NCI-H748 treated with DMSO at 0.1 percent for 48 hours (cell line): Measurements from ENCODE around the gene ARHGAP4.

ENCODE experiments used
- DNase-seq: peaks from one replicate; lab custom pipeline; 2025; lab: John Stamatoyannopoulos, UW

The ARHGAP4 gene

DNA sequence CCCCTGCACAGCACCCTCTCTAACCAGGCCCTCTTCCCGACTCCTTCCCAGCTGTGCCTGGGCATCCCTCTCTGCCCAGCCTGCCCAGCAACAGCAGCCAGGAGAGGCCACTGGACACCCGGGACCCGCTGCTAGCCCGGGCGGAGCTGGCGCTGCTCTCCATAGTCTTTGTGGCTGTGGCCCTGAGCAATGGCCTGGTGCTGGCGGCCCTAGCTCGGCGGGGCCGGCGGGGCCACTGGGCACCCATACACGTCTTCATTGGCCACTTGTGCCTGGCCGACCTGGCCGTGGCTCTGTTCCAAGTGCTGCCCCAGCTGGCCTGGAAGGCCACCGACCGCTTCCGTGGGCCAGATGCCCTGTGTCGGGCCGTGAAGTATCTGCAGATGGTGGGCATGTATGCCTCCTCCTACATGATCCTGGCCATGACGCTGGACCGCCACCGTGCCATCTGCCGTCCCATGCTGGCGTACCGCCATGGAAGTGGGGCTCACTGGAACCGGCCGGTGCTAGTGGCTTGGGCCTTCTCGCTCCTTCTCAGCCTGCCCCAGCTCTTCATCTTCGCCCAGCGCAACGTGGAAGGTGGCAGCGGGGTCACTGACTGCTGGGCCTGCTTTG, 20.5 kb downstream of the ARHGAP4 start:
- DNase-seq: no peak

- no peak for DNase-seq
Observed at GRCh38 chrX:153903991-153904957, 21.8 kb downstream of the ARHGAP4 start, which contains the start of gene AVPR2. TSS of gene AVPR2 (plus strand) at chrX:153904673. CDS start at chrX:153905146, 473 bp downstream.

DNA sequence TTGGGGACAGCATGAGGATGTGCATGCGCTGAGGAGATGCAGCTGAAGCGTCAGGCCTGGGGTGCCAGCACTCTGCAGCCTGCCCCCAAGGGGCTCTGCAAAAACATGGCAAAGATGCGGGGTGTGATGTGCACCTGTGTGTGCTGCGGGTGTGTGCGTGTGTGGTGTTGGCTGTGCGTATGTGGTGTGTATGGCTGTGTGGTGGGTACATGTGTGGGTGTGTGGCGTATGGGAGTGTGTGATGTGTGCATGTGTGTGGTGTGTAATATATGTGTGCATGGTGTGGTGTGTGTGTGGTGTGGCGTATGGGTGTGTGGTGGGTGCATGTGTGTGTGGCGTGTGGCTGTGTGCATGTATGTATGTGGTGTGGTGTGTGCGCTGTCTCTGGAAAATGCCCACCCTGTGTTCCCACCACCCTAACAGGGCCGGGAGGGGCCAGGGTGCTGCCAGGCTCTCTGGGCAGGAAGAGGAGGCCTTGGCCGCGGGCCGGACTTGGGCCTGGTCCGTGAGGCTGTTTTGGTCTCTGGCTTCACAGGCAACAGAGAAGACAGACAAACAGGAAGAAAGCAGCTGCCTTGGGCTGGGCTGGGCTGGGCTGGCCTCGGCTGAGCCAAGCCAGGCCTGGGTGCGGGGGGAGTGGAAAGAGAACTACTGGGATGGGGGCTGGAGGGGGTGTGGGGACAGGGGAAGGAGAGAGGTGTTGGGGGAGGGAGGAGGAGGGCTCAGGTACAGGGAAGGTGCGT, 22.7 kb downstream of the ARHGAP4 start:
- DNase-seq: no peak

GRCh38 chrX:153902385-153902784, 23.7 kb downstream of the ARHGAP4 start:
- no peak for DNase-seq

GRCh38 chrX:153901753-153902140, 24.3 kb downstream of the ARHGAP4 start:
- no peak for DNase-seq

DNA sequence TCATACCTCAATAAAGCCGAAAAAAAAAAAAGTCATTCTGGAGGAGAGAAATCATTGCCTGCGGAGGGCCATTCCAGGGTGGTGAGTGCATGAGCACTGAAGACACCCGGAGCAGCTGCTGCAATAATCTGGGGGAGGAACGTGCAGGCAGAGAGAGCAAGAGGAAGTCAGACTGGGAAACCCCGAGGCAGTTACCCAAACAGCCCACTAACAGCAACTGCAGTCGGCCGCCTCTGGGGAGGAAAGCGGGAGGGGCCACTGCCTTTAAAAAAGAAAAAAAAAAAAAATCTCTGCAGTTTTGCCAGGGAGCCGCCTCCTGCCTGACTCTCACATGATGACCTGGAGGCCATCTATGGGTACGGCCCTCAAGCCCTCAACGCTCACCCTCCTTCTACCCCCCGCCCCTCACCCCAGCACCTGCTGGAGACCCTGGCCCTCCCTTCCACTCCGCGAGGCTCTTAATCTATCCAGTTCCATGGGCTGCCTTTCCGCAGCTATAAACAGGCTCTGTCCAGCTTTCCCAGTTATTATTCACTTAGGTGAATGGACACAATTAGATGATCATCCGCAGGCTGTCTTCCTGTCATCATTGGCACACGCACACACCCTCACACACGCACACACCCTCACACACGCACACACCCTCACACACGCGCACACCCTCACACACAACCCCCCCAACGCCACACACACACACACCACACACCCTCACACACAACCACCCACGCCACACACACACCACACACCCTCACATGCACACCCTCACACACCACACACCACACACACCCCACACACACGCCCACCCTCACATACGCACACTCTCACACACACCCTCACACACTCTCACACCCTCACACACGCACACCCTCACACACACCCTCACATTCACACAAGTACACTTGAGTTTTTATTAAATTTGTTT, 25.0 kb downstream of the ARHGAP4 start:
- no peak for DNase-seq

DNA sequence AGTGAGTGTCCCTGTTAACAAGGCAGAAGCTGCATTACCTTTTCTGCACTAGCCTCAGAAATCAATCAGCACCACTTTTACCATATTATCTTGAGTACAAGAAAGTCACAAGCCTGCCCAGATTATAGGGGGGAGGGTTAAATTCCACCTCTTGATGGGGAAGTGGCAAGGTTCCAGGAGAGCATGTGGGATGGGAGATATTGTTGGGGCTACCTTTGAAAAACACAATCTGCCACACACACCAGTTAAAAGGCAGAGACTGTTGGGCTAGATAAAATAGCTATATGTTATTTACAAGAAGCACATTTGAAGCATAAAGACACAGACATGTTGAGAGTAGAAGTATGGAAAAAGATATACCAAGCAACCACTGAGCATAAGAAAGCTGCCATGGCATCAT, 28.2 kb downstream of the ARHGAP4 start:
- no peak for DNase-seq

DNA sequence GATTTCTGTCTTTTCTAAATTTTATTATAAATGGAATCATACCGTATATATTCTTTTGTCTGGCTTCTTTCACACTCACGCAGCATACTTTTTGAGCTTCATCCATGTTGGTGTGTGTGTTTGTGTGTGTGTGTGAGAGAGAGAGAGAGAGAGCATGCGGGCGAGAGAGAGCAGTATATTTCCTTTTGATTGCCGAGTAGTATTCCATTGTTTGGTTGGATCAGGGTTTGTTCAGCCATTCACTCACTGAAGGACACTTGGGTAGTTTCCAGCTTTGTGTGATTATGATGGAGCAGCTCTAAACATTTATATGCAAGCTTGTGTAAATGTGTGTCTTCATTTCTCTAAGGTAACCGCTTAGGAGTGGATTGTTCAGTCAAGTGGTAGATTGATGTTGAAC, 36.9 kb downstream of the ARHGAP4 start:
- peak; percentile 3 for DNase-seq

DNA sequence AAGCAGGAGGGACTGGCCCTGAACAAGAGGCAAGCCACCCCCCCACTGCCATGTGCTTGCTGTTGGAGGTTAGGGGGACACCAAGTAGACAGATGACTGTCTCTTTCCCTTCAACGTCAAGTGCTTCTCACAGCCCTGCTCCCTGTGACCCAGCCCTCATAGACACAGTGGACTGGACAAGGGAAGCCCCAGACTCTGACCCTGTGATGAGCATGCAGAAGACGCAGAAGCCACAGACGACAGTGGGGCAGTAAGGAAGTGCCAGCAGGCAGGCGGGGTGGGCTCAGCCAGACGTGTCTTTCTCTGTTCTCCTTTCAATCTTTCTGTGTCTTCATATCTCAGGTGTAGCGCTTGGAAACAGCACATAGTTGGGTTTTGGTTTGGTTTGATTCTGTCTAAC, 37.7 kb downstream of the ARHGAP4 start:
- DNase-seq: no peak

DNA sequence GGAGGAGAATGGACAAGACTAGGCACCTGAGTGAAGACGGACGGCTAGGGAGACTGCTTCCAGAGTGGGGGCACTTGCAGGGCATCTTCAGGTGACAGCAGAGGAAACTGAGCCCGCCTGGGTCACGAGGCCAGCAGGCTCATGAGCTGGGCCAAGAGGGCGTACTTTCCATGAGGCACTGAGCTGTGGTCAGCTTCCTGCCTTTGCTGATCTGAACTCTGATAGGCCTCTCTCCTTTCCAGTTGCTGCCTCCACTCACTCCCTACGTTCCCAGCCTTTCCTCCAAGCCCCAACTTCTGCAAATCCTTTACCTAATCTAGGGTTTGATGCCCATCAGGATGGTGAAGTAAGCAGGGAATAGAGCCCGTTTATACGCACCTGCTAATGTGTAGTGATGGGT, 38.7 kb downstream of the ARHGAP4 start:
- DNase-seq: no peak

DNA sequence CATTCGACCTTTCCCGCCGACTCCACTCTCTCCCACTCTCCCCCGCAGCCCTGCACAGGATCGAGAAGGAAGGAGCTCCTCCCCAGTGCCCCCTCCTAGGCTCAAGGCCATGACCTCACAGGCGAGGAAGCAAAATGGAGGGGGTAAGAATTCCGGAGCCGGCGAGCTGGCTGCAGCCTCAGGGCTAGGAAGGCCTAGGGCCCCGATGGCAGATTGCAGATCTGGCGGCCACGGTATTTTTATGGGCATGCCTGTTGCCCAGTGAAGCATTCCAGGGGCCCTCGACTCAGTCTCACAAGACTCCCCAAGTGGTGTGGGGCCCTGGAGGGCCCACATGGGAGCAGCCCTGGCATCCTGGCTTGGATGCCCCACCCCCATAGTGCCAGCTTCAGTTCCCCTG, 39.1 kb downstream of the ARHGAP4 start:
- no peak for DNase-seq

- DNase-seq: no peak
Observed at GRCh38 chrX:153885968-153886903, 39.8 kb downstream of the ARHGAP4 start, which contains the start of gene L1CAM. TSS of gene L1CAM (minus strand) at chrX:153886173. CDS start at chrX:153875836, 10,337 bp downstream.

DNA sequence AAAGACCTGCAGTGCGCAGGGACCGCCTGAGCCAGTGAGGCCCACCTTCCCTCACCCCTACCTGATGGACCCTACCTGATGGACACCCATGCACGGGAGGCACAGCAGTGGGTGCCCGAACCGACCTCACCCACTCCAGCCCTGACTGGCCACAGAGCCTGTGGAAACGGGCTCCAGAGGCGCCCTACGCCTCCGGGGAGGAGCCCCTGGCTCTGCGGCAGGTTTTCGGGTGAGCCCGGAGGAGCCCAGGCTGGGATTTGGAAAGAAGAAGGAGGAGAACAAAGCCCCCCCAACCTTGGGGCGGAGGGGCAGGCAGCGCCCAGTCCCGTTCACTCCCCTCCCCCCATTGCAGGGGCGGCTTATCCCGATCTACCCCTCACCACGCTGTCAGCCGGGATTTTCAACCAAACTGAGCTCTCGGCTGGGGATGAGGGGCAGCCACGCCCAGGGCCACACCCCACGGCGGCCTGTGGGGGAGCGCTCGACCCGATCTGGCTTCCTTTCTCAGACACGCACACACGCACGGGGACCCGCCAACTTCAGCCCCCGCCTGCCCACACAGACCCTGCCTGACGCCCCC, 40.8 kb downstream of the ARHGAP4 start:
- no peak for DNase-seq

DNA sequence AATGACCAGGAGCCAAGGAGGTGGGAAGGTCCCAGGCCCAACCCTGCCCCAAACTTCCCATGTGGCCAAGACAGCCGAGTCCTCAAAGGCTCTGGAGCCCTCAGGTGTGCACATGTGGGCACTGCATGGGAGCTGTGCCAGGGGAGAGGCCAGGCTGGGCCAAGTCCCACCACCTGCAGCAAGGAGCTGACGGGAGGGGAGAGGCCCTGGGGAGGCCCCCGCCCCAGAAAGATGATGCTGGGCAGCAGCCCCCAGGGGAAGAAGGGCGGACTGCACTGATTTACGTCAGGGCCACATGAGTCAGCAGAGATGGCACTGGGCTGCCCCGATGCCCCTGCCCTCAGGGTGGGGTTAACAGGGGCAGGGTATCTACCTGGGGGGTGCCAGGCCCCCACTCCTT, 41.5 kb downstream of the ARHGAP4 start:
- DNase-seq: peak; percentile 1

DNA sequence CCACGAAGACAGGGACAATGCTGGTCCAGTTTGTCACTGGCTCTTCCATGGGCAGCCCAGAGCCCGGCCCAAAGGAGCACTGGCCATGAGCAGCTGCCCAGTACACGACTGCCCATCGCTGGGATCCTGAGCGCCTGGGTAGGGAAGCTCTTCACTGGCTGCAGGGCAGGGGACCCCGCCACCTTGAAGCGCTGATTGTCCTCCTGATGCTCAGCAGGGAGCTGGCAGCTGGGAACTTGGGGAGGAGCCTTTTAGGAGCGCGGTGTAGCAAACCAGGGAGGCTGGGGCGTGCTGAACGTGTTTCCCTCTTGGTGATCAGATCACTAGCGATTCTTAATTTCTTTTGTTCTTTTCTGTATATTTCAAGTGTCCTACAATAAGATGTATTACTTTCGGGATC, 41.9 kb downstream of the ARHGAP4 start:
- no peak for DNase-seq

- no peak for DNase-seq
Observed at GRCh38 chrX:153883163-153883843, 42.8 kb downstream of the ARHGAP4 start.

GRCh38 chrX:153882557-153882956, 43.5 kb downstream of the ARHGAP4 start:
- DNase-seq: no peak

GRCh38 chrX:153882086-153882498, 44.0 kb downstream of the ARHGAP4 start:
- DNase-seq: no peak

- DNase-seq: no peak
Observed at GRCh38 chrX:153881281-153881680, 44.8 kb downstream of the ARHGAP4 start.
